Breast epithelium (tissue), 3 donors: ENCODE measurements around the gene ABHD16A.

Experiments used
- CTCF ChIP-seq, 3 donors: fragments of 450-650 bp; IDR thresholded peaks; one replicate each; pipeline ENCODE4 v1.5.1; 2016 to 2017; ENCODE audit warnings: antibody characterized with exemption in 3 of 3, mild to moderate bottlenecking in 3 of 3, moderate library complexity in 3 of 3
- POLR2A ChIP-seq: fragments of 450-650 bp; IDR thresholded peaks from one replicate; pipeline ENCODE4 v1.6.1; 2016; ENCODE audit warnings: antibody characterized with exemption, mild to moderate bottlenecking, moderate library complexity

- TF ChIP-seq CTCF (IDR thresholded peaks at IDR 0.05) (no peak), POLR2A (no peak)
Observed at GRCh38 chr6:31705931-31706330, 2.8 kb upstream of the ABHD16A start.
